Loucy (cell line): ENCODE data around the gene SERPINF2.

Source experiments
- H2AFZ ChIP-seq: fragments of 200-600 bp; sonication (generic); 2 replicates; pipeline ENCODE4 v1.6.0; 2016; ENCODE audit warnings: antibody characterized with exemption, mild to moderate bottlenecking, low read length, moderate library complexity
- H3F3A ChIP-seq: fragments of 200-600 bp; 2 replicates; pipeline ENCODE4 v1.6.0; 2016; ENCODE audit warnings: antibody characterized with exemption, low read depth, mild to moderate bottlenecking
- H3K27me3 ChIP-seq: fragments of 200-600 bp; sonication (generic); 2 replicates; pipeline ENCODE4 v1.6.1; 2014; ENCODE audit warnings: low read length, mild to moderate bottlenecking; ENCODE audit not compliant: insufficient read depth, poor library complexity, severe bottlenecking
- H3K36me3 ChIP-seq: fragments of 200-600 bp; sonication (generic); 2 replicates; pipeline ENCODE4 v1.6.1; 2016; ENCODE audit warnings: low read length; ENCODE audit not compliant: insufficient read depth
- H3K4me1 ChIP-seq: fragments of 200-600 bp; sonication (generic); 2 replicates; pipeline ENCODE4 v1.5.1; 2014; ENCODE audit warnings: low read length, mild to moderate bottlenecking; ENCODE audit not compliant: insufficient read depth, poor library complexity, severe bottlenecking
- H3K4me2 ChIP-seq: fragments of 200-600 bp; sonication (generic); 2 replicates; pipeline ENCODE4 v1.6.0; 2014; ENCODE audit warnings: antibody characterized with exemption, low read length, low read depth, mild to moderate bottlenecking; ENCODE audit not compliant: poor library complexity, severe bottlenecking
- H3K4me3 ChIP-seq: fragments of 200-600 bp; sonication (generic); 2 replicates; pipeline ENCODE4 v1.5.1; 2014; ENCODE audit warnings: low read length, mild to moderate bottlenecking, mixed read lengths; ENCODE audit not compliant: poor library complexity, severe bottlenecking
- H3K79me2 ChIP-seq: fragments of 200-600 bp; sonication (generic); 2 replicates; pipeline ENCODE4 v1.6.1; 2014; ENCODE audit warnings: low read length; ENCODE audit not compliant: insufficient read depth
- H3K9ac ChIP-seq: fragments of 200-600 bp; sonication (generic); 2 replicates; pipeline ENCODE4 v1.6.0; 2014; ENCODE audit warnings: mild to moderate bottlenecking, low read depth, low read length, moderate library complexity; ENCODE audit not compliant: poor library complexity, severe bottlenecking
- H3K9me2 ChIP-seq: fragments of 200-600 bp; sonication (generic); replicated peaks from 2 replicates; pipeline ENCODE4 v1.6.1; 2016; ENCODE audit warnings: low read depth, low read length, mixed read lengths
- H3K9me3 ChIP-seq: fragments of 200-600 bp; sonication (generic); 2 replicates; pipeline ENCODE4 v1.6.1; 2014; ENCODE audit warnings: mild to moderate bottlenecking, antibody characterized with exemption, low read length, low read depth; ENCODE audit not compliant: insufficient read depth
- H4K20me1 ChIP-seq: fragments of 200-600 bp; sonication (generic); 2 replicates; pipeline ENCODE4 v1.6.0; 2014; ENCODE audit warnings: antibody characterized with exemption, low read length, mild to moderate bottlenecking; ENCODE audit not compliant: insufficient read depth, poor library complexity, severe bottlenecking
- CTCF ChIP-seq: fragments of 200-600 bp; sonication (generic); conservative IDR thresholded peaks from 2 replicates; pipeline ENCODE4 v1.5.1; 2014; ENCODE audit warnings: mild to moderate bottlenecking, antibody characterized with exemption, low read length
- EZH2phosphoT487 ChIP-seq: fragments of 200-600 bp; IDR thresholded peaks from 2 replicates; pipeline ENCODE4 v1.6.1; 2018; ENCODE audit warnings: antibody characterized with exemption, mild to moderate bottlenecking, moderate library complexity, borderline replicate concordance

Gene SERPINF2

DNA sequence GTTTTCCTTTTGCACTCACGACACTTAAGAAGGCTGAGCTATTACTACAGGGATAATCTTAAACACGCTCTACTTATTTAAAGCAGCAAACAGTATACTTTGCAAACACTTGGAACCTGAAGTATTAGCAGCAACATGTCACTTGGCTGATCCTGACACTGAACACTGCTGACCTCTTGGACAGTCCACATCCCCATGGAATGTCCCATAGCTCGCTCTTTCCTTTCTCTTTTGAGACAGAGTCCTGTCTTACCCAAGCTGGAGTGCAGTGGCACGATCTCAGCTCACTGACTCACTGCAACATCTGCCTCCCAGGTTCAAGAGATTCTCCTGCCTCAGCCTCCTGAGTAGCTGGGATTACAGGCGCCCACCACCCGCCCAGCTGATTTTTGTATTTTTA lies 60.6 kb downstream of the SERPINF2 start:
- Histone ChIP-seq H3K9ac (no peak overlapping the region), H2AFZ (no peak overlapping the region), H3K36me3 (peaks cover 47% of the 10 kb centered on the region; the same call in 1 of the 2 replicates), H3K4me3 (no peak overlapping the region), H3K4me1 (no peaks in the 10 kb centered on the region), H3K9me2 (no peaks in the 10 kb centered on the region), H3K79me2 (no peaks in the 10 kb centered on the region), H3K27me3 (no peaks in the 10 kb centered on the region), H4K20me1 (no peaks in the 10 kb centered on the region), H3K4me2 (no peak overlapping the region), H3F3A (no peaks in the 10 kb centered on the region), H3K9me3 (no peaks in the 10 kb centered on the region)
- TF ChIP-seq EZH2phosphoT487, result no peak
- TF ChIP-seq CTCF, result no peak
